ENCODE data around the gene LIN7A.

Gene LIN7A

DNA sequence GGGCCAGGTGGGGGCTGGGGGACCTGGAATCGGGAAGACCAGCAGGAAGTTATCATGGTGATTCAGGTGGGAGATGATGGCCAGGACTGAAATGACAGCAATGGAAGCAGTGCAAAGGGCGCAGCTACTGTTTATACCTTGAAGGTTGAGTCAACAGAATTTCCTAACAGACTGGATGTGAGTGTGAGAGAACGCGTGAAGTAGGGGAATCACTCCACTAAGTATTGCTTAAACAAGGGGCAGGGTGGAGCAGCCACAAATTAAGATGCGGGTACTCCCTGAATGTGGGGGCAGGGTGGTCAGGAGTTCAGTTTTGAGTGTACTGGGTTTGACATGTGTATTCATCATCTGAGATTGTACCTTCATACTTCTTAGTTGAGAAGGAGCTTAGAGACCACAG lies 175.9 kb downstream of the LIN7A start:
- in situ Hi-C loops (cut with MboI; ENCODE audit: low sequenced_read_pairs): no loop called here

DNA sequence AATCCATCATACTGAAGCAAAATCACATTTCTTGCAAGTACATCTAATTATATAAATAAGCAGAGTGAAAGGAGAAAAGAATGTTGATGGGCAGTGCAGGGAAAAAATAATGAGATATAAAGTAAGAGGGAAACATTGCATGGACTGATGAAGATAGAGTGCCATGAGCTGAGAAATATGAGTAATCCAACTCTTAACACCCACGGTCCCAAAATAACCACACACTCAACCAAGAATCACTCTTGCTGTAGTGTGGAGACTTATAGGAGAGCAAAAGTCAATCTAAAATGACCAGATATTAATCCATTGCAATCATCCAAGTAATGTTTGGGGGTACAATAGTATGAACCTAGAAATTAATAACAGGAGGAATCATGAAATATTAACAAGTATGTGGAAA lies 180.9 kb downstream of the LIN7A start:
- in situ Hi-C loops (cut with MboI; ENCODE audit: low sequenced_read_pairs): no loop called here

DNA sequence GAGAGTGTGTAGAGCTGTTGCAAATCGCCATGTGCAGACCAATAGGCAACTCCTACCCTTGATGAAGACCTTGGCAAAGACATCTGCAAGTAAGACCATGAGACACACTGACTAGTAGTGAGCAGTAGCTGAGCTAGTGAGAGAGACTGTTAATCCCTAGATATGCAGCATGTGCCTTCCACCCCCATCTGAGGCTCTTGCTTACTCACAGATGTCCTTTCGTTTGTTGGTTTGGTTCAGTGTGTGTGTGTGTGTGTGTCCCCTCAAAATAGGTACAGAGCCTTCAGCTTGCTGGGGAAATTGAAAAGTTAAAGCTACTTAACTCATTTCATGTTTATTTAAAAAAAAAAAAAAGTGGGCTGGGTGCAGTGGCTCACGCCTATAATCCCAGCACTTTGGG lies 183.5 kb downstream of the LIN7A start:
- in situ Hi-C loops (cut with MboI; ENCODE audit: low sequenced_read_pairs): no loop called here

DNA sequence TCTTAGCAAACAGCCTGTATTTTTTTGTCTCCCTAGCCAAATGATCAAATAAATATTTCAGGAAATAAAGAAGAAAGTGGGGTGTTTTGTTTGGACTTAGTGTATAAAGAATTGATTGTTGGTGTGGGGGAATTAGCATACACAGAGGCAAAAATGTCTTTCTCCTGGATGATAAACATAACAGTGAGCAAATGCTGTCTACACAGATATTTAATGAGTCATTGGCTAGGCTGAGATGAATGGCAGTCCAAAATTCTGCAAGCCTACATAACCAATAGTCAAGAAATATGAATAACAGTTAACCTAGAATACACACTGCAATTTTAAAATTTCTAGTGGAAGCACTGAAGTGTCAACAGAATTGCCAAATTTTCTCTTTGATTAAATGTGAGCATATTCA lies 185.3 kb downstream of the LIN7A start:
- in situ Hi-C loops (cut with MboI; ENCODE audit: low sequenced_read_pairs): no loop called here

DNA sequence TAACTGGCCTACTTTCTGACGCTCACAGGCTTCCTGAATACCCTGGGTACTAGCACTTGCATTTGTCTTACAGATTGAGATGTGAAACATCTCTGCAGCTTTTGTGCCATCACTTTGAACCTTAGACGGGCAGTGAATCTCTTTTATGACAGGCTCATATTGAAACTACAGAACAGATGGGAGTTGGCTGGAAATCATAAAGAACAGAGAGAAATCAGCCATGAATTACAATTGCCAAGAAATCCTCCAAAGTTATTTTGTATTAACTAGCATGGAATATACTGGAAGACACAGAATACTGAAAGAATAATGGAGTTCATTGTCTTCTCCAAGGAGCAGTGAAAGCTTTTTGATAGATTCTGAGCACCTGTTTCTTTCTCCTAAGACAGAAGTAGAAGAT lies 188.3 kb downstream of the LIN7A start:
- in situ Hi-C loops (cut with MboI; ENCODE audit: low sequenced_read_pairs): no loop called here

DNA sequence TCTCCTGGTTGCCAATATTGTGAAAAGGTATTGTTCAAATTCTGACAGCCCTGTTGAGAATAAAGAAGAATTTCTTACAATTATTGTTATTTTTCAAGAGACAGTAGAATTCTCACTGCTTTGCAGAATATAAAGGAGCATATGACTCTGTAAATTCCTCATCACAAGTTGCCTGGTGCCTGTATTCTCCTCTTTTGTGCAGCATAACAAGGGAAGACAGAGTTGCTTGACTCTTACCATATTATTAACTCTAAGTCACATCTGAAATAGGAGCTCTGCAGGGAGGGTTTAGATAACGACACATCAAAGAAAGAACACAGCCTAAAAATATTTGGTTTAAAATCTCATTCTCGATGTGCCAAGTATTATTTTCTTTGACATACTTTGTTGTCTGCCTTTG lies 189.9 kb downstream of the LIN7A start:
- in situ Hi-C loops (cut with MboI; ENCODE audit: low sequenced_read_pairs): no loop called here

DNA sequence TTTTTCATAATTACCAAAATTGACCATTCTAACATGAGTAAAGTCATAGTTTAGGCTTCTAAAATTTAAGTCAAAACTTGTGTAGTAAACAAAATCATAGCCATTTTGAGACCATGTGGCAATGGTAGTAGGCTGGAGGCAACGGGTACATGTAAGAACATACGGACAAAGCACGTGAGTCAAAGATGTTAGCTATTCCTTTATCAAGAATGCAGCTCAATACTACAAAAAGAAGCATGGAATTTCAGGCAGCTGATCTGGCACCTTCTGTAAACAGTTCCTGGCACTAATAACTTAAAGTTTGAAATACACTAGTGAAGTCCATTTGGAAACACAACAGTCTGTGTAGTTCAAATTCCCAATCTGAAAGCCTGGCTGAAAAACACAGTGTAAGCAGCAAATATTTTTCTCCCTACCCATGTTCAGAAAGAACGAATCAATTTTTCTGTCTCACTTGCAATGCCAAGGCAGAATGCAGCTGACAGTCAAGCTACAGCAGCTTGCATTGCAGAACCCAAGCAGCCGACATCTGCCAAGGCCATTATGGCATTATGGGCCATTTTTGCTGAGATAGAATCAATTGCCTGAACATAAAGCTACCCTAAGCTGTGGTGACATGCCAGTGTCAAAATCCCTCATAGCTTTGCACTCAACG lies 191.8 kb downstream of the LIN7A start:
- in situ Hi-C loops (cut with MboI; ENCODE audit: low sequenced_read_pairs): no loop called here
